Astrocyte (in vitro differentiated cells and primary cell): ENCODE data around the gene CFAP70.
"Not testable (repeated sequence)": the region's sequence is repeated elsewhere in the genome, so short reads cannot be mapped to it uniquely, and the experiment has no call there.

Experiments used
- CTCF ChIP-seq: IDR thresholded peaks from 2 replicates; pipeline ENCODE4 v1.5.1; 2011; ENCODE audit warnings: low read depth, mild to moderate bottlenecking, inconsistent platforms, low read length, moderate library complexity; ENCODE audit not compliant: insufficient read depth
- EZH2 ChIP-seq: IDR thresholded peaks from 2 replicates; pipeline ENCODE4 v1.6.1; 2012; ENCODE audit warnings: mild to moderate bottlenecking, low read length, inconsistent platforms; ENCODE audit not compliant: insufficient read depth

- TF ChIP-seq CTCF, EZH2: not testable (repeated sequence)
Measured at GRCh38 chr10:73325290-73325689, 33.4 kb downstream of the CFAP70 start.
